Measurements from ENCODE around the gene NPHP4.
"Not testable (repeated sequence)": the region's sequence is repeated elsewhere in the genome, so short reads cannot be mapped to it uniquely, and the experiment has no call there.

The NPHP4 gene

GRCh38 chr1:6024376-6024775 lies 32.2 kb upstream of the NPHP4 start:
- no peak overlapping the region for H3K4me3 ChIP-seq (ENCODE audit: low read depth, low read length)

GRCh38 chr1:6023346-6023745 lies 31.1 kb upstream of the NPHP4 start:
- H3K4me3 ChIP-seq (ENCODE audit: low read depth, low read length), result no peak overlapping the region

- no peak overlapping the region for H3K4me3 ChIP-seq (ENCODE audit: low read depth, low read length)
These were observed 30.0 kb upstream of the NPHP4 start for GRCh38 chr1:6022193-6022592.

GRCh38 chr1:6019166-6019845 lies 27.1 kb upstream of the NPHP4 start:
- no peak overlapping the region for H3K4me3 ChIP-seq (ENCODE audit: low read depth, low read length)

GRCh38 chr1:6017654-6018053 lies 25.4 kb upstream of the NPHP4 start:
- not testable (repeated sequence) for H3K4me3 ChIP-seq (ENCODE audit: low read depth, low read length)

GRCh38 chr1:6016191-6016865 lies 24.1 kb upstream of the NPHP4 start:
- H3K4me3 ChIP-seq (ENCODE audit: low read depth, low read length), result no peak overlapping the region

- no peak overlapping the region for H3K4me3 ChIP-seq (ENCODE audit: low read depth, low read length)
These were observed 22.1 kb upstream of the NPHP4 start for GRCh38 chr1:6014130-6014999.

- H3K4me3 ChIP-seq (ENCODE audit: low read depth, low read length), result no peak overlapping the region
These were observed 21.3 kb upstream of the NPHP4 start for GRCh38 chr1:6013491-6013890.

- no peak overlapping the region for H3K4me3 ChIP-seq (ENCODE audit: low read depth, low read length)
These were observed 20.5 kb upstream of the NPHP4 start for GRCh38 chr1:6012529-6013318.

GRCh38 chr1:6011946-6012258 lies 19.7 kb upstream of the NPHP4 start:
- no peak overlapping the region for H3K4me3 ChIP-seq (ENCODE audit: low read depth, low read length)

GRCh38 chr1:6011161-6011945 lies 19.1 kb upstream of the NPHP4 start:
- no peak overlapping the region for H3K4me3 ChIP-seq (ENCODE audit: low read depth, low read length)

GRCh38 chr1:6010554-6010953 lies 18.3 kb upstream of the NPHP4 start:
- no peak overlapping the region for H3K4me3 ChIP-seq (ENCODE audit: low read depth, low read length)

GRCh38 chr1:6009120-6010040 lies 17.2 kb upstream of the NPHP4 start:
- no peak overlapping the region for H3K4me3 ChIP-seq (ENCODE audit: low read depth, low read length)

- H3K4me3 ChIP-seq (ENCODE audit: low read depth, low read length), result no peak overlapping the region
These were observed 16.5 kb upstream of the NPHP4 start for GRCh38 chr1:6008696-6009095.

- H3K4me3 ChIP-seq (ENCODE audit: low read depth, low read length), result no peak overlapping the region
These were observed 15.8 kb upstream of the NPHP4 start for GRCh38 chr1:6008084-6008415.

- no peak overlapping the region for H3K4me3 ChIP-seq (ENCODE audit: low read depth, low read length)
These were observed 15.3 kb upstream of the NPHP4 start for GRCh38 chr1:6007318-6008083.

GRCh38 chr1:6006882-6007281 lies 14.7 kb upstream of the NPHP4 start:
- H3K4me3 ChIP-seq (ENCODE audit: low read depth, low read length), result no peak overlapping the region

- H3K4me3 ChIP-seq (ENCODE audit: low read depth, low read length), result no peak overlapping the region
These were observed 13.2 kb upstream of the NPHP4 start for GRCh38 chr1:6005276-6005917.

Measured in iPS-11a (cell line).